CD4-positive, alpha-beta T cell (primary cell): ENCODE data around the gene KRTAP9-3. TPM values are rescaled to one million over a fixed set of nuclear protein-coding genes. Genes with fewer than 3 reads are reported as not detected.
"Not testable (repeated sequence)": the region's sequence is repeated elsewhere in the genome, so short reads cannot be mapped to it uniquely, and the experiment has no call there.

ENCODE experiments used
- ATAC-seq: fragments of 200-7000 bp; cut with Tn5 transposase; one replicate; pipeline ENCODE4 v1.10.0; 2022; ENCODE audit warnings: mild to moderate bottlenecking; ENCODE audit not compliant: poor library complexity
- CTCF ChIA-PET: fragments of 350-600 bp; sonication (Branson Sonifier 250); formaldehyde crosslinking; loops from one replicate; lab custom pipeline; 2021; ENCODE audit warnings: antibody characterized with exemption, inconsistent platforms; lab: Charles Lee
- POLR2A ChIA-PET: fragments of 350-600 bp; sonication (Branson Sonifier 250); formaldehyde crosslinking; loops from one replicate; lab custom pipeline; 2021; ENCODE audit warnings: antibody characterized with exemption, inconsistent platforms; lab: Charles Lee
- DNase-seq, 14 experiments: peaks; one replicate each; pipeline ENCODE4 v3.0.0-alpha.2; 2013 to 2020; ENCODE audit warnings: mixed read lengths in 2 of 14
- H3K27ac ChIP-seq, 2 donors: one replicate each; pipeline versions ENCODE4 v1.5.1 to v1.7.0; 2013; ENCODE audit warnings: low read length in 2 of 2, low read depth in 1 of 2, mild to moderate bottlenecking in 1 of 2
- H3K27me3 ChIP-seq, 2 experiments: 1 replicate in 1 of 2; 2 replicates in 1 of 2; pipeline versions ENCODE4 v1.6.1 to v1.7.0; 2013; ENCODE audit warnings: low read length in 2 of 2, control low read depth in 1 of 2, mild to moderate bottlenecking in 1 of 2, moderate library complexity in 1 of 2; ENCODE audit not compliant: insufficient read depth in 2 of 2, control insufficient read depth in 1 of 2
- H3K36me3 ChIP-seq: one replicate; pipeline ENCODE4 v1.6.1; 2013; ENCODE audit warnings: low read length, control low read depth; ENCODE audit not compliant: insufficient read depth
- H3K4me1 ChIP-seq: one replicate; pipeline ENCODE4 v1.6.1; 2013; ENCODE audit warnings: low read length, control low read depth; ENCODE audit not compliant: insufficient read depth
- H3K4me3 ChIP-seq: one replicate; pipeline ENCODE4 v1.5.1; 2013; ENCODE audit warnings: mild to moderate bottlenecking, low read length, moderate library complexity
- H3K9me3 ChIP-seq, 2 experiments: 1 replicate in 1 of 2; 2 replicates in 1 of 2; pipeline versions ENCODE4 v1.6.1 to v1.7.0; 2013; ENCODE audit warnings: low read length in 2 of 2, mild to moderate bottlenecking in 2 of 2, control low read depth in 1 of 2, moderate library complexity in 1 of 2; ENCODE audit not compliant: control insufficient read depth in 1 of 2, insufficient read depth in 1 of 2
- H3K27ac Mint-ChIP-seq: one replicate; pipeline ENCODE4 v1.8.0; 2020; ENCODE audit warnings: mixed read lengths
- H3K27me3 Mint-ChIP-seq: one replicate; pipeline ENCODE4 v1.8.0; 2021; ENCODE audit warnings: mixed read lengths
- H3K36me3 Mint-ChIP-seq: one replicate; pipeline ENCODE4 v1.8.0; 2021; ENCODE audit warnings: low read depth, mixed read lengths
- H3K4me1 Mint-ChIP-seq: one replicate; pipeline ENCODE4 v1.8.0; 2021; ENCODE audit warnings: low read depth, mixed read lengths
- H3K4me3 Mint-ChIP-seq: one replicate; pipeline ENCODE4 v1.8.0; 2020; ENCODE audit warnings: mild to moderate bottlenecking, mixed read lengths
- H3K9me3 Mint-ChIP-seq: one replicate; pipeline ENCODE4 v1.8.0; 2020; ENCODE audit warnings: mixed read lengths
- intact Hi-C, 2 experiments: fragments of 100-400 bp; cut with DNase I in 1 of 2; cut with micrococcal nuclease in 1 of 2; formaldehyde crosslinking; loops; one replicate each; pipeline versions ENCODE4 v1.15.1 to v1.9.0; 2023 to 2025; cut with DNase I, micrococcal nuclease
- total RNA-seq, 174 experiments: library from RNA in 2 of 174; stranded (reverse) in 2 of 174; gene quantifications; one replicate each; pipeline ENCODE4 v1.2.3 and lab custom pipeline; 2021 to 2026
- TF ChIP-seq, protein P1 (sequence below): fragments of 200-600 bp; IDR thresholded peaks from one replicate; pipeline ENCODE4 v1.8.0; 2022; ENCODE audit warnings: antibody characterized with exemption, mild to moderate bottlenecking

KRTAP9-3 gene
- total RNA-seq, 2 experiments from 2014 or later, result not detected

GRCh38 chr17:41249637-41250240 is 17.5 kb downstream of the KRTAP9-3 start, which contains the start of gene KRTAP9-4:
Gene KRTAP9-4, plus strand, starts transcription at chr17:41249687. Its CDS starts 34 bp downstream, at chr17:41249721.
- CTCF ChIA-PET, H3K4me3 ChIP-seq, H3K27ac Mint-ChIP-seq, ATAC-seq, H3K4me1 Mint-ChIP-seq, H3K27me3 Mint-ChIP-seq, H3K36me3 ChIP-seq, H3K4me1 ChIP-seq, H3K4me3 Mint-ChIP-seq, POLR2A ChIA-PET, H3K9me3 Mint-ChIP-seq, H3K36me3 Mint-ChIP-seq, H3K27me3 ChIP-seq, H3K9me3 ChIP-seq, DNase-seq, H3K27ac ChIP-seq: not testable (repeated sequence)
- intact Hi-C loops, result loop anchor here in 1 of 2 experiments (5.0 kb wide), 1 partner anchor 43 kb away; no protein-coding TSS in a partner anchor

GRCh38 chr17:41251261-41251660 is 19.0 kb downstream of the KRTAP9-3 start:
- DNase-seq, result no peak
- H3K4me3 ChIP-seq, result no peak overlapping the region
- H3K27me3 ChIP-seq, result no peaks in the 10 kb centered on the region
- Mint-ChIP-seq H3K4me3 (no peak overlapping the region), H3K9me3 (no peaks in the 10 kb centered on the region), H3K27me3 (peaks cover 9% of the 10 kb centered on the region), H3K4me1 (no peaks in the 10 kb centered on the region), H3K27ac (no peak overlapping the region), H3K36me3 (no peaks in the 10 kb centered on the region)
- no peaks in the 10 kb centered on the region for H3K36me3 ChIP-seq
- H3K9me3 ChIP-seq, result no peaks in the 10 kb centered on the region
- no peak overlapping the region for H3K27ac ChIP-seq
- ChIA-PET CTCF (no interaction called here), POLR2A (no interaction called here)
- H3K4me1 ChIP-seq, result no peaks in the 10 kb centered on the region
- TF ChIP-seq, protein P1, sequence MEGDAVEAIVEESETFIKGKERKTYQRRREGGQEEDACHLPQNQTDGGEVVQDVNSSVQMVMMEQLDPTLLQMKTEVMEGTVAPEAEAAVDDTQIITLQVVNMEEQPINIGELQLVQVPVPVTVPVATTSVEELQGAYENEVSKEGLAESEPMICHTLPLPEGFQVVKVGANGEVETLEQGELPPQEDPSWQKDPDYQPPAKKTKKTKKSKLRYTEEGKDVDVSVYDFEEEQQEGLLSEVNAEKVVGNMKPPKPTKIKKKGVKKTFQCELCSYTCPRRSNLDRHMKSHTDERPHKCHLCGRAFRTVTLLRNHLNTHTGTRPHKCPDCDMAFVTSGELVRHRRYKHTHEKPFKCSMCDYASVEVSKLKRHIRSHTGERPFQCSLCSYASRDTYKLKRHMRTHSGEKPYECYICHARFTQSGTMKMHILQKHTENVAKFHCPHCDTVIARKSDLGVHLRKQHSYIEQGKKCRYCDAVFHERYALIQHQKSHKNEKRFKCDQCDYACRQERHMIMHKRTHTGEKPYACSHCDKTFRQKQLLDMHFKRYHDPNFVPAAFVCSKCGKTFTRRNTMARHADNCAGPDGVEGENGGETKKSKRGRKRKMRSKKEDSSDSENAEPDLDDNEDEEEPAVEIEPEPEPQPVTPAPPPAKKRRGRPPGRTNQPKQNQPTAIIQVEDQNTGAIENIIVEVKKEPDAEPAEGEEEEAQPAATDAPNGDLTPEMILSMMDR, result no peak
- ATAC-seq, result no peak
- intact Hi-C loops, result loop anchor here in 1 of 2 experiments (5.0 kb wide), 1 partner anchor 41 kb away; no protein-coding TSS in a partner anchor

DNA sequence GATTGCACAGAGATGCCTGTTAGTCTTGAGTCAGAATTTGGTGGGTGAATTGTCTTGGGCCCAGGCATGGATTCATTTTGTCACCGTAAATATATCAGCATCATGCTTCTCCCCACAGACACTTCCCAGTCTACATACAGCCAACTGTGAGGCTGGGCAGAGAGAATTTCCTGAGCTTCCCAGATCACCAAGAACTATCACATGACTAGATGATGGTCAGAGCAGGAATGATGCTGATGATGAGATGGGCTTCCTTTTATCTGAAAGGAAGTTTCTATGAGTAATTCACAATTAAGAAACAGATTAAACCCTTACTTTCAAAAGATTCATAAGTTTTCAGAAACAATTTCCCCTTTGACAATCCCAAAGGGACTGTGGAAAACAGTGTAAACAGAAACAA is 22.6 kb downstream of the KRTAP9-3 start:
- no peak overlapping the region for H3K27ac Mint-ChIP-seq
- DNase-seq, result no peak

GRCh38 chr17:41255381-41256290 is 23.4 kb downstream of the KRTAP9-3 start, which contains the start of gene KRTAP9-9:
Gene KRTAP9-9, plus strand, starts transcription at chr17:41255384.
- CTCF ChIA-PET, result interaction anchor here (0.9 kb wide), 1 partner anchor 31 kb away, joined by 3 read pairs; no protein-coding TSS in a partner anchor
- H3K27me3 Mint-ChIP-seq, result peaks cover 24% of the 10 kb centered on the region
- not testable (repeated sequence) for H3K27ac Mint-ChIP-seq

More for the DNA sequence above, 22.6 kb downstream of the KRTAP9-3 start:
- Mint-ChIP-seq H3K27me3 (peaks cover 20% of the 10 kb centered on the region), H3K9me3 (no peaks in the 10 kb centered on the region), H3K36me3 (no peaks in the 10 kb centered on the region), H3K4me1 (peaks cover under 1% of the 10 kb centered on the region), H3K4me3 (no peak overlapping the region)
- ChIA-PET POLR2A (no interaction called here), CTCF (no interaction called here)
- TF ChIP-seq, protein P1, result no peak
- intact Hi-C loops, result loop anchor here in 1 of 2 experiments (5.0 kb wide), 1 partner anchor 37 kb away; no protein-coding TSS in a partner anchor
- H3K4me3 ChIP-seq, result no peak overlapping the region
- no peaks in the 10 kb centered on the region for H3K36me3 ChIP-seq
- no peaks in the 10 kb centered on the region for H3K9me3 ChIP-seq
- ATAC-seq, result no peak
- no peak overlapping the region for H3K27ac ChIP-seq
- H3K4me1 ChIP-seq, result no peaks in the 10 kb centered on the region
- no peaks in the 10 kb centered on the region for H3K27me3 ChIP-seq

More at GRCh38 chr17:41255381-41256290, 23.4 kb downstream of the KRTAP9-3 start, which contains the start of gene KRTAP9-9:
- H3K4me3 Mint-ChIP-seq, intact Hi-C loops, DNase-seq, POLR2A ChIA-PET, H3K4me3 ChIP-seq, H3K9me3 Mint-ChIP-seq, H3K36me3 ChIP-seq, H3K4me1 ChIP-seq, H3K36me3 Mint-ChIP-seq, H3K9me3 ChIP-seq, ATAC-seq, H3K27ac ChIP-seq, H3K4me1 Mint-ChIP-seq, H3K27me3 ChIP-seq: not testable (repeated sequence)
